T-helper 2 cell treated with Interferon-gamma antibody and Interleukin-4, amounts not matched to agents 100 ng/mL and 5 ng/mL, for 36 hours (primary cell): ENCODE results near the gene RBBP8. TPM values are rescaled to one million over a fixed set of nuclear protein-coding genes. Genes with fewer than 3 reads are reported as not detected.

Experiments
- intact Hi-C: fragments of 100-400 bp; cut with micrococcal nuclease; formaldehyde crosslinking; loops from one replicate; pipeline ENCODE4 v1.15.1; 2023
- total RNA-seq: library from RNA; stranded (reverse); gene quantifications from 2 replicates; pipeline ENCODE4 v1.2.3, GENCODE V29; 2022

RBBP8 gene
- total RNA-seq, 1 donor from 2014 or later, result 79.9 TPM

DNA sequence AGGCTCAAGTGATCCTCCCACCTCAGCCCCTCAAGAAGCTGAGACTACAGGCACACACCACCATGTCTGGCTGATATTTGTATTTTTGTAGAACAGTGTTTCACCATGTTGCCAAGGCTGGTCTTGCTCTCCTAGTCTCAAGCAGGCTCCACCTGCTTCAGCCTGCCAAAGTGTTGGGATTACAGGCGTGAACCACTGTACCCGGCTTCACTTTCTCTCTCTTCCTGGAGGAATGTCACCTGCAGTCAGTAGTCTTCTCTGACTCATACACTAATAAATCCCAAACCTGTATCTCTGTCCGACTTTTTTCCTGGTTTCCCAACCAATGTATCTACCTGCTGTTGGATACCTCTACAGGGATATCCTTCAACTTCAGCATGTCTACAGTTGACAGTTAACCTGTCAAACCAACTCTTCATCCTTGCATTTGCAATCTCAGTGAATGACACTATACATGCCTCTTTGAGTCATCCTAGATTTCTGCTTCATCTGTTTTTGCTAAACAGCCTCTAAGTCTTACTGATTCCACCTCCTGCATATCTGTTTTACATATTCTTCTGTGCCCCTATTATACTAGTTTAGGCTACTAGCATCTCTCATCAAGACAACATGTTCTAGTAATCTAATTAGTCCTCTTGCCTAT is 54.5 kb downstream of the RBBP8 start:
- intact Hi-C loops, result no loop called here

GRCh38 chr18:22988208-22988607 is 55.1 kb downstream of the RBBP8 start:
- intact Hi-C loops, result no loop called here

- intact Hi-C loops, result no loop called here
Measured at GRCh38 chr18:22998344-22998743, 65.2 kb downstream of the RBBP8 start.

DNA sequence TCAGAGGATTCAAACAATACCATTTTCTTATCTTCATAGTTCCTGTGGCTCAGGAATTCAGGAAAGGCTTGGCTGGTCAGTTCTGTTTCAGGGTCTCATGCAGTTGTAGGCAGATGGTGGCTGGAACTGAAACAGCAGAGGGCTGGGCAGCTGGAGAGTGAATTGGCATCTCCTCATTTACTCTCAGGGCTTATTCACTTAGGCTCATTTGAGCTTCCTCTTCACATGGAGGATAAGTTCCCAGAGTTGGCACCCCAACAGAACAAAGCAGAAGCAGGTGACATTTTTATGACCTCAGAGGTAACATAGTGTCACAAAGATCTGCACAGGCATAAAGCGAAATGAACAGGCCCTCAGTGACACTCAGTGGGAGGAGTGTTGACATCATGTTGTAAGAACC is 66.1 kb downstream of the RBBP8 start:
- intact Hi-C loops, result no loop called here

GRCh38 chr18:22999647-23000046 is 66.5 kb downstream of the RBBP8 start:
- intact Hi-C loops, result no loop called here

- intact Hi-C loops, result no loop called here
Measured at GRCh38 chr18:23003289-23003688, 70.2 kb downstream of the RBBP8 start.

DNA sequence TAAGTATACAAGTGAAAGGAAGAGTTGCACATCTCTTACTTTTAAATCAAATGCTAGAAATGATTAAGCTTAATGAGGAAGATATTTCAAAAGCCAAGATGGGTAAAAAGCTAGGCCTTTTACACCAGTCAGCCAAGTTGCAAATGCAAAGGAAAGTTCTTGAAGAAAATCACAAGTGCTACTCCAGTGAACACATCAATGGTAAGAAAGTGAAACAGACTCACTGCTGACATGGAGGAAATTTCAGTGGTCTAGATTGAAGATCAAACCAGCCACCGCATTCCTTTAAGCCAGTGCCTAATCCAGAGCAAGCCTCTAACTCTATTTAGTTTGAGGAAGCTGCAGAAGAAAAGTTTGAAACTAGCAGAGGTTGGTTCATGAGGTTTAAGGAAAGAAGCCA is 79.1 kb downstream of the RBBP8 start:
- intact Hi-C loops, result no loop called here

- intact Hi-C loops, result no loop called here
Measured at GRCh38 chr18:23020555-23021294, 87.6 kb downstream of the RBBP8 start.

DNA sequence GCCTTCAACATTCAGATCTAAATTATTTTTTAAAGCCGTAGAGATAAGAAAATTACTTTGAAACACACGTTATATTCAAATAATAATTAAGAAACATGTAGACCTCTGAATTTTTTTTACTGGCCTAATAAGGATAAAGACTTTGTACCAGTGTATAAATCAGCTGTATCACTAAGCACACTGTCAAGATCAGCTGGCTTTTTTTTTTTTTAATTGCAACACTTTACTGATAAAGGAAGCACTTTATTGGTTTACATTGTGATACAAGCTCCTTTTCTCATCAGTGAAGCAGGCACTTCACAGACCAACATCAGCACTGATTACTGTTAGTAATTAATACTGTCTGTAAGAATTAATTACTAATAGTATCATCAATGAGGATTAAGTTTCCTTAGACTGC is 88.5 kb downstream of the RBBP8 start:
- intact Hi-C loops, result no loop called here

- intact Hi-C loops, result loop anchor here (2.0 kb wide), 1 partner anchor 327 kb away; no protein-coding TSS in a partner anchor
Measured at GRCh38 chr18:23032030-23032582, 99.0 kb downstream of the RBBP8 start.

GRCh38 chr18:23033056-23033455 is 99.9 kb downstream of the RBBP8 start:
- intact Hi-C loops, result loop anchor here (2.0 kb wide), 1 partner anchor 326 kb away; no protein-coding TSS in a partner anchor

GRCh38 chr18:23036660-23037201 is 103.6 kb downstream of the RBBP8 start:
- intact Hi-C loops, result no loop called here

DNA sequence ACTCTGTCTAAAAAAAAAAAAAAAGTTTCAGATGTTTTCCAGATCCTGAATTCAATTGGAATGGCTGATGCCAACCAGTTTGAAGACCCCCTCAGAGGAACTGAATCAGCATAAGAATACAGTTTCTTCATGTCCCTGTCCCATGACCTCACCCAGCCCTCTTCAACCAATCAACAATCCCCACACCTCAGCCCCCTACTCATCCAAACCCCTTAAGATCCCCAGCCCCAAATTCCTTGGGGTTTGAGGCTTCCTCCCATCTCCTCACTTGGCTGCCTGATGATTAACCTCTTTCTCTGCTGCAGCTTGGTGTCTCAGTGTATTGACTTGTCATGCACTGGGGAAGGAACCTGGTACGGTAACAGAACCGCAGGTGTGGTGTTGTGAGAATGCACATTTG is 104.5 kb downstream of the RBBP8 start:
- intact Hi-C loops, result no loop called here

DNA sequence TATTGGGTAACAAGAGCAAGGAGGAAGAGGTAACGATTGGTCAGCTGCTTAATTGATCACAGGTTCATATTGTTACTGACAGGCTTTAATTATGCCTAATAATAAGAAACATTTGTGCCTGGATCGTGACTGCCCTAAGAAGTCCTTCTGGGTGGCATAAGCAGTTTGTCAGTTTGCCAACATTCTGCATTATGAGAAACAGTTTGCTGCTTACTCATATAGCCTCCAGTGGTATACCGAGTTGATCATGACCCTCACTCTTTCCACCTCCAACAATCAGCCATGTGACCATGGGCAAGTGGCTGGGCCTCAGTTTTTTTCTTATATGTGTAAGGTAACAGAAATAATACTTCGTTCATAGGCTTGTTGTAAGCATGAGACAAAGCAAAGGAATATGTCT is 105.6 kb downstream of the RBBP8 start:
- intact Hi-C loops, result no loop called here

DNA sequence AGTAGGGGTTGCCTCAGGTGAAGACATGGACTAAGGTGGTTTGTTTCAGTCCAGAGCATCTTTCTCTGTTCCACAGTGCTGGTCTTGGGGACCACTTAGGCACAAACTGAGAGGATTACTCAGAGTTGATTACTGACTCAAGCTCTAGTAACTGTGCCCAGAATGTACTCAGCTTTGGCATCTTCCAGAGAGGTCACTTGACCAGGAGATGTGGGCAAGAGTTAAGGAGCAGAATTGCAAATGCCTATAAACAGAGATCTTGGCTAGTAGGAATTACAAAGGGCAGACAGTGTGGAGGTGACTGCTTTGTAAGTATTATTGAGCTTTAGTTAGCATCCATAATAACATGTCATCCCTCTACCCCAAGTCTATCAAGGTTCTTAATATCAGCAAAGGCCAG is 109.0 kb downstream of the RBBP8 start:
- intact Hi-C loops, result no loop called here

DNA sequence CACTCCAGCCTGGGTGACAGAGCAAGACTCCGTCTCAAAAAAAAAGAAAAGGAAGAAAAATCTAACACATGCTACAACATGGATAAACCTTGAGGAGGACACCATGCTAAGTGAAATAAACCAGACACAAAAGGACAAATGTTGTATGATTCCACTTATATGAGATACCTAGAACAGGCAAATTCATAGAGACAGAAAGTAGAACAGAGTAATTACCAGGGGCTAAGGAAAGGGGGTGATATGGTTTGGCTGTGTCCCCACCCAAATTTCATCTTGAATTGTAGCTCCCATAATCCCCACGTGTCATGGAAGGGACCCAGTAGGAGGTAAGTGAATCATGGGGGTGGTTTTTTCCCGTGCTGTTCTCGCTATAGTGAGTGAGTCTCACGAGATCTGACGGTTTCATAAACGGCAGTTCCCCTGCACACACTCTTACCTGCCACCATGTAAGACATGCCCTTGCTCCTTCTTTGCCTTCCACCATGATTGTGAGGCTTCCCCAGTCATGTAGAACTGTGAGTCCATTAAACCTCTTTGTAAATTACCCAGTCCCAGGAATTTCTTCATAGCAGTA is 110.8 kb downstream of the RBBP8 start:
- intact Hi-C loops, result no loop called here

DNA sequence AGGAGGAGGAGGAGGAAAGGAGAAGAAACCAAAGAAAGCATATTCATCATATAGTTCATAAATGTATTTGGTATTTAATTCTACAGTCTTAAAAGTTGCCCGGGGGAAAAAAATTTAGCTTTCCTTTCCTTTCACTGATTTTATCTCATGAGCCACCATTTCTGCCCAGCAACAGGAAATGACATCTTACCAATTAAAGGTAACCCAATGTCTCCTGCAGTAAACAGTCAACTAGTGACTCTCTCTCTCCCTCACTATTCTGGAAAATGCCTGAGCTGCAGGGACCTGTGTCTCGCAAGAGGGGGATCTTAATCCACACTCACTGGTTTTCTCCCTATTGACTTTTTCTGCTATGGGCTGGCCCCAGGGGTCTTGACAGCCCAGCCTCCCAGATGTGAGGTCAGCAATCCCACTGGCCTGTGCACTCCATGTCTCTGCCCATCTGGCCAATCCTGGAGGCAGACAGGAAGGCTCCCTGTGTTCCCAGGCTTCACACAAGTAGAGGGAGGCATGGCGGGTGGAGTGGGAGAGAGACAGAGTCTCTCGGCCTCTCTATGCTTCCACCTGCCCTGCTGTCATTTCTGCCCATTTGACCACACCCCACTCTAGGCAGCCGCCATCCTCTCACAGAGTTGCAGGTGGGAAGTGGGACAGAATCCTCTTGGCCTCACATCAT is 116.7 kb downstream of the RBBP8 start:
- intact Hi-C loops, result loop anchor here (1.0 to 5.0 kb wide), 2 partner anchors 21 to 37 kb away; no protein-coding TSS in a partner anchor

- intact Hi-C loops, result no loop called here
Measured at GRCh38 chr18:23053776-23054457, 120.8 kb downstream of the RBBP8 start.

DNA sequence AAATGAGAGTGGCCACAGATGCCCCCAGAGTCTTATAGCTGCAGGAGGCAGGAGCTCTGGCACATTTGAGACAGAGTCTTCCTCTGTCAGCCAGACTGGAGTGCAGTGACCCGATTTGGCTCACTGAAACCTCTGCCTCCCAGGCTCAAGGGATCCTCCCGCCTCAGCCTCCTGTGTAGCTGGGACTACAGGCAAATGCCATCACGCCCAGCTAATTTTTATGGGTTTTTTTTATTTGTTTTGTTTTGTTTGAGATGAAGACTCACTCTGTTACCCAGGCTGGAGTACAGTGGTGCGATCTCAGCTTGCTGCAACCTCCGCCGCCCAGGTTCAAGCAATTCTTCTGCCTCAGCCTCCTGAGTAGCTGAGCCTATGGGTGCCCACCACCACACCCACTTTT is 121.4 kb downstream of the RBBP8 start:
- intact Hi-C loops, result no loop called here

- intact Hi-C loops, result no loop called here
Measured at GRCh38 chr18:23056315-23056714, 123.2 kb downstream of the RBBP8 start.

DNA sequence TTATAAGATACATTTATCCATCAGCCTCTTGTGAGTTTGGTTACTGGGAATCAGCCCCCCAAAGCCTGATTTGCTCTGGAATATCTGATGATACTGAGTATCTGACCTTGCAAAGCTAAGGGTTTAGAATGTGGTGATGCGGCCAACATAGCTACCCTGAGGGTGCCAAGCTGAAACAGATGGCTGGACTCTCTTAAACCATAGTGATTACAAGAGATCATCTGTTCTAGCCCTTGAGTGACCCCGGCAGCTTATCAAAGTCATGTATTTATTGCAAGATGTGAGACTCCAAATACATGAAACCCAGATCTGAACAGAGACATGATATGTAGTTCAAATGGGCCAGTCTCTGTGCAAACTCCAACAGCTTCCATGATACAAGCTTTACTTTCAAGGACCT is 124.0 kb downstream of the RBBP8 start:
- intact Hi-C loops, result no loop called here
